Activated CD4-positive, alpha-beta T cell treated with anti-CD3 and anti-CD28 coated beads, Interleukin-2, amount 10 ng/mL, durations not matched to agents 7 days and 5 days (primary cell): ENCODE measurements around the gene LAMA3. TPM values are rescaled to one million over a fixed set of nuclear protein-coding genes. Genes with fewer than 3 reads are reported as not detected.

Experiments used
- CTCF ChIA-PET: fragments of 350-600 bp; sonication (Branson Sonifier 250); formaldehyde crosslinking; loops from one replicate; lab custom pipeline; 2021; ENCODE audit warnings: antibody characterized with exemption; lab: Charles Lee
- POLR2A ChIA-PET: fragments of 350-600 bp; sonication (Branson Sonifier 250); formaldehyde crosslinking; loops from one replicate; lab custom pipeline; 2021; ENCODE audit warnings: antibody characterized with exemption; lab: Charles Lee
- DNase-seq: peaks from one replicate; pipeline ENCODE4 v3.0.0-alpha.2; 2020
- H3K27ac Mint-ChIP-seq: one replicate; pipeline ENCODE4 v1.8.0; 2021; ENCODE audit warnings: mild to moderate bottlenecking, moderate library complexity, mixed read lengths
- H3K27me3 Mint-ChIP-seq: one replicate; pipeline ENCODE4 v1.8.0; 2021; ENCODE audit warnings: mixed read lengths
- H3K36me3 Mint-ChIP-seq: one replicate; pipeline ENCODE4 v1.8.0; 2021; ENCODE audit warnings: low read depth, mixed read lengths
- H3K4me1 Mint-ChIP-seq: one replicate; pipeline ENCODE4 v1.8.0; 2021; ENCODE audit warnings: mixed read lengths
- H3K4me3 Mint-ChIP-seq: one replicate; pipeline ENCODE4 v1.8.0; 2021; ENCODE audit warnings: mild to moderate bottlenecking, moderate library complexity, mixed read lengths
- H3K9me3 Mint-ChIP-seq: one replicate; pipeline ENCODE4 v1.8.0; 2021; ENCODE audit warnings: mixed read lengths
- total RNA-seq, 2 experiments: library from RNA; stranded (reverse); gene quantifications; one replicate each; pipeline ENCODE4 v1.2.3, GENCODE V29; 2021

Gene LAMA3
- total RNA-seq, 2 experiments from 2014 or later: 0.20 to 0.54 TPM

DNA sequence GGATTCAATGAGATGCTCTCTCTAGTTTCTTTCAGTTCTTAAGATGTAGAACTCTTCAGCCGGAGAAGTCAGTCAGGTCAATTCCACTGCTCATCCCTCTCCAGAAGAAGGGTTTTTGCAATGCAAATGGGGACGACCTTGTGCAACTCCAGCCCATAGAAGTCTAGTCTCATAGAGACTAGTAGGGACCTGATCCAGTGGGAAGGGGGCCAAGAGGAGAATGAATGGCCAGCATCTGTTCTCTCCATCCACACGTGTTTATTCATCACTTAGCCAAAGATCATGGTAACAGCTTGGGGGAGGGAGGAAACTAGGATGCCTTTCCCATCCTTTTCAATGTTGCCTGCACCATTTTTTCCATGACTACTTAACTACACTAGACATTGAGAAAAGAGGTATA, 120.2 kb downstream of the LAMA3 start:
- CTCF ChIA-PET: no interaction called here
- Mint-ChIP-seq H3K4me3 (no peak overlapping the region), H3K27ac (no peak overlapping the region), H3K36me3 (no peaks in the 10 kb centered on the region), H3K9me3 (peaks cover 4% of the 10 kb centered on the region), H3K27me3 (peaks cover 7% of the 10 kb centered on the region), H3K4me1 (peaks cover 33% of the 10 kb centered on the region)
- POLR2A ChIA-PET: no interaction called here
- DNase-seq: no peak

DNA sequence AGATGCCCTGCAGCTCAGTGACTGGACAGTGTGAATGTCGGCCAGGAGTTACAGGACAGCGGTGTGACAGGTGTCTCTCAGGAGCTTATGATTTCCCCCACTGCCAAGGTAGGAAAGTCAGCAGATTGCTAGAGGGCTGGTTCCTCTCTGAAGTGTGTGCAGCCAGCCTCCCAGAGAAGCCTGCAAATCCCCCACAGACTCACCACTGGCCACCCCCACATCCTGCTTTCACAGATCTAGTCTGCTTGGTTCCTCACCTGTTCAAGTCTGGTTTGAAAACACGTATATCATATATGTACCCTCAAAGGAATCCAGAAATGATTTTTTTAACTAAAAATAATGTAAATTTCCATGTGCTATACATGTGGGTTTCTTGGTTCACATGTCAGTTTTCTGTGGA, 121.1 kb downstream of the LAMA3 start:
- Mint-ChIP-seq H3K4me1 (peaks cover 33% of the 10 kb centered on the region), H3K36me3 (no peaks in the 10 kb centered on the region), H3K27me3 (peaks cover 7% of the 10 kb centered on the region), H3K9me3 (peaks cover 4% of the 10 kb centered on the region), H3K4me3 (no peak overlapping the region), H3K27ac (no peak overlapping the region)
- peak; percentile 68 for DNase-seq
- CTCF ChIA-PET: interaction anchor here (0.6 to 1.4 kb wide), 2 partner anchors 10 to 356 kb away, joined by 4 to 8 read pairs; no protein-coding TSS in a partner anchor
- POLR2A ChIA-PET: interaction anchor here (0.7 kb wide), 1 partner anchor 71 kb away, joined by 3 read pairs; no protein-coding TSS in a partner anchor

DNA sequence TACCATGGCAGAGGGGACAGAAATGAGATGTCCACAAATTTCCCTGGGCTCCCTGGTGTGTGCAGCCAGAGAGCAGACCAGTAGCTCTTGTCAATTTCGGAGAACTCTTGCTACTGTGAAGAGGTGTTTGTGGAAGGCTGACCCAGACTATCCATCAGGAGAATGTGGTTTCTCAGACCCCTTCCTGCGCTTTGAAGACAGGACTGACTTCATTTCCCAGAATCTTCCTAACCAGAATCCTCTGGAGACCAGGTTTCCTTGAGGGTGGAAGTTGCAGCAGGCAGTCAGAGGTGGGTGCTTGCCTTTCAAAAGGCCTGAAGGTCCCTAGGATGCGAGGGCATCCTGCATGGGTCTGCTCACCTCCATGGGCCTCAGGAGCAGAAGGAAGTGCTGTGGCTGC, 121.9 kb downstream of the LAMA3 start:
- peaks cover 4% of the 10 kb centered on the region for H3K9me3 Mint-ChIP-seq
- H3K4me3 Mint-ChIP-seq: no peak overlapping the region
- peaks cover 7% of the 10 kb centered on the region for H3K27me3 Mint-ChIP-seq
- no peak for DNase-seq
- peaks cover 34% of the 10 kb centered on the region for H3K4me1 Mint-ChIP-seq
- H3K27ac Mint-ChIP-seq: no peak overlapping the region
- CTCF ChIA-PET: interaction anchor here (1.3 to 1.4 kb wide), 2 partner anchors 9 to 107 kb away, joined by 3 to 8 read pairs; no protein-coding TSS in a partner anchor
- no peaks in the 10 kb centered on the region for H3K36me3 Mint-ChIP-seq
- POLR2A ChIA-PET: no interaction called here

- CTCF ChIA-PET: no interaction called here
- peaks cover 33% of the 10 kb centered on the region for H3K4me1 Mint-ChIP-seq
- H3K36me3 Mint-ChIP-seq: no peaks in the 10 kb centered on the region
- H3K4me3 Mint-ChIP-seq: no peak overlapping the region
- H3K27me3 Mint-ChIP-seq: peaks cover 7% of the 10 kb centered on the region
- H3K9me3 Mint-ChIP-seq: peaks cover 2% of the 10 kb centered on the region
- DNase-seq: no peak
- H3K27ac Mint-ChIP-seq: no peak overlapping the region
- POLR2A ChIA-PET: no interaction called here
Observed at GRCh38 chr18:23812546-23813440, 123.5 kb downstream of the LAMA3 start.

- peaks cover 14% of the 10 kb centered on the region for H3K27me3 Mint-ChIP-seq
- peaks cover 25% of the 10 kb centered on the region for H3K4me1 Mint-ChIP-seq
- ChIA-PET CTCF (no interaction called here), POLR2A (no interaction called here)
- H3K36me3 Mint-ChIP-seq: no peaks in the 10 kb centered on the region
- no peak for DNase-seq
- H3K9me3 Mint-ChIP-seq: no peaks in the 10 kb centered on the region
- H3K27ac Mint-ChIP-seq: no peak overlapping the region
- H3K4me3 Mint-ChIP-seq: no peak overlapping the region
Observed at GRCh38 chr18:23814991-23815614, 125.8 kb downstream of the LAMA3 start.

GRCh38 chr18:23816021-23816420, 126.8 kb downstream of the LAMA3 start:
- Mint-ChIP-seq H3K36me3 (no peaks in the 10 kb centered on the region), H3K27me3 (peaks cover 18% of the 10 kb centered on the region), H3K4me3 (no peak overlapping the region), H3K9me3 (no peaks in the 10 kb centered on the region), H3K27ac (no peak overlapping the region), H3K4me1 (peaks cover 16% of the 10 kb centered on the region)
- ChIA-PET POLR2A (no interaction called here), CTCF (interaction anchor here (1.3 kb wide), 1 partner anchor 95 kb away, joined by 3 read pairs; no protein-coding TSS in a partner anchor)
- no peak for DNase-seq

DNA sequence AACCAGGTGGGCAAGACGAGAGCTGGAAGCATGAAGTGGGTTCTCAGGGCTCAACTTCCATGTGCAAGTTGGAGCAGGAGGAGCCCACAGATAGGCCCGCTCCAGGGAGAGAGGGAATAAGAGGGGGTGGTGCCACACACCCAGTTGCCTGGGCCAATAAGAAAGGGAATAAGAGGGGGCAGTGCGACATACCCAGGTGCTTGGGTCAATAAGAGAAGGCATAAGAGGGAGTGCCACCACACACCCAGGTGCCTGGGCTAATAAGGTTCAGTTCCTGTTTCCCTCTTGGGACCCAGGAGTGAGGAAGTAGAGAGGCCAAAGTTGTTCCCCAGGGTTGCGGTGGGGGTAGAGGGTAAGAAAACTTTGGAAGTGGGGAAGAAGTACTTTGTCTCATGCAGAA, 127.5 kb downstream of the LAMA3 start:
- no peak overlapping the region for H3K27ac Mint-ChIP-seq
- POLR2A ChIA-PET: no interaction called here
- H3K9me3 Mint-ChIP-seq: no peaks in the 10 kb centered on the region
- peaks cover 15% of the 10 kb centered on the region for H3K27me3 Mint-ChIP-seq
- H3K4me1 Mint-ChIP-seq: peaks cover 10% of the 10 kb centered on the region
- no peaks in the 10 kb centered on the region for H3K36me3 Mint-ChIP-seq
- no peak for DNase-seq
- CTCF ChIA-PET: interaction anchor here (1.3 kb wide), 1 partner anchor 95 kb away, joined by 3 read pairs; no protein-coding TSS in a partner anchor
- H3K4me3 Mint-ChIP-seq: no peak overlapping the region

DNA sequence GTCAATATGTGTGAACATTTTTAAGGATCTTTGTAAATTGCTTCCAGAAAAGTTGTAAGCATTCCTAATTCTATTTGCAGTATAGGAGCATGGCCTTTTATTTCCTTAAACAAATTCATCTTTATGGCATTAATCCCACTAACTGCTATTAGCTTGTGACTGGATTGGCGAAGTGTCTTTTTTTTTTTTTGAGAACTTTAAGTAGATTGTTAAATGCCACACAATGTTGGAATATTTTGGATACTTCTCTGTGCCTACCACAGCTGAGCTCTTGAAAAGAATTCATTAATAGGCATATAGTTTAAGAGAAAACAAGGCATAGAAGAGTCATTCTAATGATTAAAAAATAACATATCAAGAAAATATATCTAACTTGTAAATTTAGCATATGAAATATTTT, 129.7 kb downstream of the LAMA3 start:
- Mint-ChIP-seq H3K4me3 (no peak overlapping the region), H3K27me3 (peaks cover 23% of the 10 kb centered on the region), H3K27ac (no peak overlapping the region), H3K9me3 (no peaks in the 10 kb centered on the region), H3K36me3 (no peaks in the 10 kb centered on the region), H3K4me1 (peaks cover 3% of the 10 kb centered on the region)
- POLR2A ChIA-PET: interaction anchor here (0.6 kb wide), 1 partner anchor 189 kb away, joined by 3 read pairs; no protein-coding TSS in a partner anchor
- no peak for DNase-seq
- CTCF ChIA-PET: no interaction called here

DNA sequence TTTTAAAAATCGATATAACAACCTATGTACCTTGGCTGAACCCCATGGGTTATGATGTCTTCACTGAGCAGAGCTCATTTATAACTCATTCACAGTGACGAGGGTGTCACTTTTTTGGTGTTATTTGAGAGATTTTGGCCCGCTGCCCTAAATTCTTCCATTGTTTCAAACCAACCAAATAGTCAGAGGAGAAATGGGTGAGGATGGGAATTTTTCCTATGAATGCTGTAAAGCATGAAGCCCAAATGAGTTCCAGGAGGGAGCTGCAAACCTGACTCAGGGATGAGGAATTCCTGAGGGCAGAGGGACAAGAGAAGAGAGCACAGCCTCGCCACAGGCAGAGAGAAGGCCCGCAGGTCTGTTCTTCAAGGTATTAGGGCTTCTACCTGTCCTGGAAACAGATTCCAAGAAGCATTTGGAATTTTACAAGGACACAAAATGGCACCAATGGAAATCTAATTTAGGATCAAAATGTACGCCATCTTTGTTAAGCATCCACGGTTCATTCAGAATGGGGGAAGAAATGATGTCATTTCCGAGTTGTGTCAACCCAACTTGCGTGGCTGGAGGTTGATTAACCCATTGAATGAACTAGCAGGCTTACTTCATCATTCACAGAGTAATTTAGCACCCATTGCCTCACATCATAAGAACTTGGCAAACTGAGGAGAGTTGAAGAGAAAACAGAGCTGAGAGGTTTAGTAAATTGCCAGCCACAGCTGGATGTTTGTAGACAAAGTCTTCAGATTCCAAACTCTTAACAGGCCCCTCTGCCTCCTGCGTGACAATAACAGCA, 133.5 kb downstream of the LAMA3 start:
- DNase-seq: no peak
- Mint-ChIP-seq H3K36me3 (peaks cover 2% of the 10 kb centered on the region), H3K9me3 (no peaks in the 10 kb centered on the region), H3K27ac (no peak overlapping the region), H3K27me3 (peaks cover 23% of the 10 kb centered on the region), H3K4me1 (peaks cover 29% of the 10 kb centered on the region), H3K4me3 (no peak overlapping the region)
- CTCF ChIA-PET: no interaction called here
- POLR2A ChIA-PET: no interaction called here

DNA sequence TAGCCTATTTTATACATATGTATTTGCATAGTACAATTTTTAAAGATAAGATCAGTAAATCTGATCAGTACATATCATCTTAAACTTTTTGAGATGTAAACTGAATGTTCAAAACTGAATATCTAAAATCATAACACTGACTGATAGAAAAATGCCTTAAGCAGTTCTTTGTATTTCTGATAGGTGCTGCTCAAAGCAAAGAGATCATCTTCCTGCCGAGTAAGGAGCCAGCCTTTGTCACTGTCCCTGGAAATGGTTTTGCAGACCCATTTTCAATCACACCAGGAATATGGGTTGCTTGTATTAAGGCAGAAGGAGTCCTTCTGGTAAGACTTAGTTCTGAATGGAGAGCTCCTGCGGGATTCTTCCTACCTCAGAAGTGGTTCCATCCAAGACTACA, 135.0 kb downstream of the LAMA3 start:
- POLR2A ChIA-PET: no interaction called here
- no peak for DNase-seq
- Mint-ChIP-seq H3K4me3 (no peak overlapping the region), H3K27ac (no peak overlapping the region), H3K9me3 (no peaks in the 10 kb centered on the region), H3K27me3 (peaks cover 18% of the 10 kb centered on the region), H3K36me3 (peaks cover 2% of the 10 kb centered on the region), H3K4me1 (peaks cover 43% of the 10 kb centered on the region)
- CTCF ChIA-PET: no interaction called here

DNA sequence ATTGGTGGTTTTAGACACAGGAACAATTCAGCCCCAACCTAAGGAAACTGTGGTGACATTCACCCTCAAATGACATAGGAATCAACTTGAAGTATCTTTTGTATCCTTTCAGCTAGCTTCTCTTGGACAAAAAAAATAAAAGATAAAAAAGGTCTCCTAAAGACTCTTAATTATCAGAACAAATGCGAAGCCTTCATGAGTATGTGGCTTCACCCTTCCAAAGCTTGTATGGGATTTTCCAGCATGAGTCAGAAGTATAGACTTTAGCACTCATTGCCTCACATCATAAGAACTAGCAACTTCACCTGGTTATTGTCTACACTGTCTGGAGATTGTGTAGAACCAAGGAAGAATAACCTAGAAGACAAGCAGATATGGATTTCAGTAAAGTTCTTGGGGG, 135.4 kb downstream of the LAMA3 start:
- Mint-ChIP-seq H3K36me3 (peaks cover 2% of the 10 kb centered on the region), H3K4me1 (peaks cover 46% of the 10 kb centered on the region), H3K27ac (no peak overlapping the region), H3K9me3 (no peaks in the 10 kb centered on the region), H3K27me3 (peaks cover 15% of the 10 kb centered on the region), H3K4me3 (no peak overlapping the region)
- CTCF ChIA-PET: interaction anchor here (1.0 kb wide), 1 partner anchor 36 kb away, joined by 3 read pairs; no protein-coding TSS in a partner anchor
- POLR2A ChIA-PET: no interaction called here
- DNase-seq: no peak

DNA sequence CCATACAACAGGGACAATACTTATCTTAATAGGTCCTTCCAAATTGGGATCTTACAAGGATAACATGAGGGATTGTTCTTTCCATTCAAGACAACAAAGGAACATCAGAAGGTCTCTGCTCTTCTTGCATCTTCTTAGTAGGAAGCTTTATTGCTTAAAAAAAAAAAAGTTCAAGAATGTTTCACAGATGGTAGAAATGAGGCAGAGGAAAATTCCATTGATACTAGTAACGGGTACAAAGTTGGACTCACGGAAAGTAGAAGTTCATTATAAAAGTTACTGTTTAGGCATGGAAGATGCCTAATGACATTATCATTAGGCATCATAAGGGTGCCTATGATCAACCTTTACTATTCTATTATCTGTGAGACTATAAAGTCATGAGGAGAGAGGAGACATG, 136.2 kb downstream of the LAMA3 start:
- peaks cover 11% of the 10 kb centered on the region for H3K27me3 Mint-ChIP-seq
- no peak overlapping the region for H3K27ac Mint-ChIP-seq
- no peak overlapping the region for H3K4me3 Mint-ChIP-seq
- ChIA-PET POLR2A (no interaction called here), CTCF (interaction anchor here (1.0 kb wide), 1 partner anchor 35 kb away, joined by 3 read pairs; no protein-coding TSS in a partner anchor)
- H3K36me3 Mint-ChIP-seq: peaks cover 2% of the 10 kb centered on the region
- no peak for DNase-seq
- no peaks in the 10 kb centered on the region for H3K9me3 Mint-ChIP-seq
- peaks cover 46% of the 10 kb centered on the region for H3K4me1 Mint-ChIP-seq
